RPMI8226 (cell line): ENCODE data around the gene PKP4.
"Not testable (repeated sequence)": the region's sequence is repeated elsewhere in the genome, so short reads cannot be mapped to it uniquely, and the experiment has no call there.

ENCODE experiments used
- DNase-seq: peaks from one replicate; pipeline ENCODE4 v3.0.0-alpha.2; 2015

The PKP4 gene

DNA sequence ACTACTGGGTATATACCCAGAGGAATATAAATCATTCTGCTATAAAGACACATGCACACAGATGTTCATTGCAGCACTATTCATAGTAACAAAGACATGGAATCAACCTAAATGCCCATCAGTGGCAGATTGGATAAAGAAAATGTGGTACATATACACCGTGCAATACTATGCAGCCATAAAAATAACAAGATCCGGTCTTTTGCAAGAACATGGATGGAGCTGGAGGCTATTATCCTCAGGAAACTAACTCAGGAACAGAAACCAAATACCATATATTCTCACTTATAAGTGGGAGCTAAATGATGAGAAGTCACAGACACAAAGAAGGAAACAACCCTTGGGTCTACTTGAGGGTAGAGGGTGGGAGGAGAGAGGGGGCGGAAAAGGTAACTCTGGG, 16.5 kb downstream of the PKP4 start:
- DNase-seq = not testable (repeated sequence)

DNA sequence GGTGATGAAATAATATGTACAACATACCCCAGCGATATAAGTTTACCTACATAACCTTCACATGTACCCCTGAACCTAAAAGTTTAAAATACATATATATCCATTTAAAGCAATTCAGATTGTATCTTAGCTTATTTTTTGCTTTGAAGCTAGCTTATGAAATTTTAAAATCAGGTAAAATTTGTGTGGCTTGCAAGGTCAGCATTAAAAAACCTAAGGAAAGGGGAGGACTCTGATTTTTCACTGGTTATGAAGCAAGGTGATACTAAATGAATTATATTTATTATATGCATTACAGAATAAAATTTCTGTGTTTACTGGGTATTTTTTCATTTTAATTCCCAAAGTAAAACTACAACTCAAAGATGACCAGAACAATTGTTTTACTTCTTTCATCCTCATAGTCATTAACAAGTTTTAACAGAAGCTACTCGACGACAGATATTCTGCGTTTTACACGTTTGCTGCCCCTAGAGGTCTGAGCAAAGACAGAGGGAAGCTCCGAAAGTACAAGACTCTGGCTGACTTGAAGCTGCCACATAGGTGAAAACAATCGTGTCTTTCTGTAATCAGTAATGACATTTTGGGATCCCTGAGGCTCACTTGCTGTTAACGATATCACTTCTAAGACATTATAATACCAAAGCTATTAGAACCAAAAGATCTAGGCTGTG, 17.1 kb downstream of the PKP4 start:
- DNase-seq = no peak

DNA sequence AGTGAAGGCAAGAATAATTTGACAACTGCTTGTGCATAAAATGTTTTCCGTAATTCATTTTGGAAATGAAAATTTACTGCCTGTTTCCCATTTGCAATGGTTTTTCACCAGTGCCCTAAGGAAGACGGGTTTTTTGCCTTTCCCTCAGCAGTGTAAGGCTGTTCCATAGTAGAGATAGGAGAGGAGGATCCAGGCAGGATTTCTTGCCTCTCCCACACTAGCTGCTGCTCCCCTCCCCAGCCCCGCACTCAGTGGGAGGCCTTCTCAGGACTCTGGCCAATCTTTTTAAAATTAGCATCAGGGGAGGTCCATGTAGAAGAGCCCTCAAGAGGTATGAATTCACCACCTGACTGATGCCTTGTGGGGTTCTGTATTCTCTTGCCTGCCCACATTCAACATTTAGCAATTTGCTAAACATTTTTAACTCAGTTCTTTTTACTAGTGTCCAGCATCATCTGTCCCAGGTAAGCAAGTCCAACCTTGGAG, 17.8 kb downstream of the PKP4 start:
- DNase-seq = not testable (repeated sequence)

DNA sequence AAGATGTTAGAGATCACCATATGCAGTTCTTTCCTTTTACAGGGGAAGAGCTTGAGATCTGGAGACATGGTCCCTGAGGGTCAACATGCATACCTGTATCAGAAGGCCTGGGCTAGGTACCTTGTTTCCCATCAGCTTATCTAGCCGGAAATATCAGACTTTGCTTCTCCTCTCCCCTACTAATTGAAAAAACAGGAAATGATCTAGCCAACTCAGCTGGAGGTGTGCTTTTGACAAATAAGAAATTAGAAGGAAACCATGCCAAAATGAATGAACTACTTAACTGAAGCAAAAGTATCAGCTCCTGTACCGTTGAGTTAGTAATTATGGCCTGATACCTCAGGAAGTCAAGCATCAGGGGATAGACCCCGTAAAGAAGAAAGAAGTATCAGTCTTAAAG, 20.4 kb downstream of the PKP4 start:
- no peak for DNase-seq

DNA sequence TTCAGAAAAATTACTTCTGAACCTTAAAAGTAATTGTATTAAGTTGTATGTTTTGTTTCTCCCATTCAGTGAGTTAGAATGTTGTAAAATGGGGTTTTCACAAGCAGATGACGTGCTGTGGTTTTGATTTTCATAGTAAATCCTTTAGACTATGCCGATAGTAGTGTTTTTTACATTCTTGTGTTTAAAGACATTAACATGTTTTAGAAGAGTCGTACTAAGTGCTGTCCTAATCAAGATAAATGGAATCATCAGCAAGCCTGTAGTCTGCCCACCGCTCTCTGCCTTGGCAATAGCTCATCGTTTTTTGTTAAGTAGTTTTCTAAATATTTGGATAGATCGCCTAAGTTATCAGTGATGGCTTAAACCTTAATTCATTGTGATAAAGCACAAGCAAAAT, 21.5 kb downstream of the PKP4 start:
- DNase-seq = no peak

DNA sequence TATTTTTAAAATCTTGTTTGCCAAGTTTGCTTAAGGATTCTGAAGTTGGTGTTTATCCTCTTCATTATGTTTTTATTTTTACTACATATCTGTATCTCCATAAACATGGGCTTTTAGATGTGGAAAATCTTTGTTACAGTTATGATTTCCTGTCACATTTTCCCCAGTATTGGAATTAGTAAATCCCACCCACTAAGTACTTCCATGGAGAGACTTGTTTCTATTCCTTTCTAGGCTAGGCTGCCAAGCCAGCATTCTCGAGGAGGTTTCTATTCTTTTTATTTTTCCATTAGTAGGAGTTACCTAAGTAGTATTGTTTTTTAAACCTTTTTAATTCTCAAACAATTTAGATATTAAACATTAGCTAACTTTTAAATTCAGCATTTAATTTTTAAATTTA, 22.1 kb downstream of the PKP4 start:
- DNase-seq = no peak

DNA sequence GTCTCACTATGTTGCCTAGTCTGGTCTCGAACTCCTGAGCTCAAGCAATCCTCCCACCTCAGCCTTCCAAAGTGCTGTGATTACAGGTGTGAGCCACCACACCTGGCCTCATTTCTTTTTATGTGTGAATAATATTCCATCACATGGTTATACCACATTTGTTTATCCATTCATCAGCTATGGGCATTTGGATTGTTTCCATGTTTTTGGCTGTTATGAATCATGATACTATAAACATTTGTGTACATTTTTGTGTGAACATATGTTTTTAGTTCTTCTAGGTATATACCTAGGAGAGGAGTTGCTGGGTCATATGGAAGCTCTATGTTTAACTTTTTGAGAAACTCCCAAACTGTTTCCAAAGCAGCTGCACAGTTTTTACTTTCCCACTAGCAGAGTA, 24.4 kb downstream of the PKP4 start:
- no peak for DNase-seq

DNA sequence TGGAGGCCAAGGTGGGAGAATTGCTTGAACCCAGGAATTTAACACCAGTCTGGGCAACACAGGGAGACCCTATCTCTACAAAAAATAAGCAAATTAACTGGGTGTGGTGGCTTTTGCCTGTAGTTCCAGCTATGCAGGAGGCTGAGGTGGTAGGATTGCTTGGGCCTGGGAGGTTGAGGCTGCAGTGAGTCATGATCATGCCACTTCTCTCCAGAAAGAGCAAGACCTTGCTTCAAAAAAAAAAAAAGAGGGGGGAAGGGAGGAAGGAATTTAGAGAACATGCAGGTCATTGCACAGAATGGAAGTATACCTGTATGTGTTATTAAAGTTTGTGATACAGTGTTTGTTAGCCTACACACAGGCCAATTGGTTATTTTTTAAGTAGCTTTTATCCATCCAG, 25.8 kb downstream of the PKP4 start:
- no peak for DNase-seq

DNA sequence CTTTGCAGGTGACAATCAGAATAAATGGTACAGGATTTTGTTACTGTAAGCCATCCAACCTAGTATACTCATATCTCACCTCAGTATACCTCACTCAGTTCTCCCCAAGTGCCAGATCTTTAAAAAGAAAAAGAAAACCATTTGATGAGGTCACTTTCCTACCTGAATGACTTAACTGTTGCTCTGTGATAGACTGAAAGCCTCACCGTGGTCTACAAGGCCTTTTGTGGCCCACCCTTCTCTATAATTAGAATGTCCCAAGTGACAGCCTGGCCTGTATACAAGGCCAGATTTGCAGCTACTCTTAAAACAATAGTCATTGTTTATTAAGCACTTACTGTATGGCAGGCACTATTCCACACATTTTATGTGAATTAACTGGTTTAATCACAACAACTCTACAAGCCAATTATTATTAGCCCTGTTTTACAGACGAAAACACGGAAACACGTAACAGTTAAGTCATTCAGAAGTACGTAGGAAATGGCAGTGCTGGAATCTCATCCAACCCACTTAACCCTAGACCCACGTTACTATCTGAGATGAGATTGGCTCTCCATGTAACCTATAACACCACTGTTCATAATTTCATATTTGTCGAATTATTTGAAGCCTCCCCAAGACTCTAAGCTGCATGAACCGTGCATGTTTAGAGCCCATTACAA, 28.3 kb downstream of the PKP4 start:
- DNase-seq = no peak

DNA sequence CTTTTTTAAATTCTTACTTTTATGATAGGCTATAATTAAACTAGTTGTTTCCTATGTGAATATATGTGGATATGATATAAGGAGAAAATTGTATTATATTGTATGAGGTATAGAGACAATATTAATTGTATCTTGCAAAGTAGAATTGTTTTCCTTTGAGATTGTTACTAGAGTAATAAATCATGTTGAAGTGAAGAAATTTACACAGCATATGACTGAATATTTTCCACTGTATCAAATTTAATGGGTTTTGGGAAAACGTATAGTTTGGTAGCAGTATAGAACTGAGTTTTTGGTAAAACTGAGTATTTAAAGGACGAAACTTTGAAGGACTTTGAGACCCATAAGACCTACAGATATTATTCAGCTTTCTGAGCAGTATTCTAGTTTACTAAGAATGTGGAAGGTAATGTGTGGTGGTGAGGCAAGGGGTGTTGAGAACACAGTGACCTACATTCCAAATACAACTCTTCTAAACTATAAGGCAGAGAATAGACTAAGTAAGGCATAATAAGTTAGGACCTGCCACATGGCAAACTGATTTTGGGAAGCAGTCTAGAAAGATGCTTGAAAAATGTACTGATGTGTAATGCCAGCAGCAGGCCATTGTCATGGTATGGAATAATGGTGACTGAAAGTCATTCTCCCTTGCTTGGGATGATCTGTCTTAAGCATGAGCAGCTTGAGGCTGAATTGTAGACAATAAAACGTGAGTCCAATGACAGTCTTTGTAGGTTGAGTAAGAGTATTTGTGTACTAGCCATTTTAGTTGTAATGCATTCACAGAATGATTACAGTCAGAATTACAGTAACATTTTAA, 29.6 kb downstream of the PKP4 start:
- DNase-seq = no peak

DNA sequence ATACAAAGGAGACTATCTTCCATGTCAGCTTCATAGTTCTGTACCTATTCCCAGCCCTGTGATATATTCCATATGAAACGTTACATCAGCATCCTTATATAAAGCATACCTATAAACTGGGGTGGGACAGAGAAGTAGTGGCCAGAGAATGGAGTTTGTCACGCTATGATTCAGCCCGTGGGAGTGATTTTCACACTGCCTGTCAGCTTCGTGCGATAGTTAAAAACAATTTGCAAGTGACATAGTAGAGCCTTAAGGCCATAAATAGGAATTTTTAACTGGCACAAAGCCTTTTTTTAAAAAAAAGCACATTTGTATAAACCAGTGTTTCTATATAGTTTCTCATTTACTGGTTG, 30.2 kb downstream of the PKP4 start:
- no peak for DNase-seq

DNA sequence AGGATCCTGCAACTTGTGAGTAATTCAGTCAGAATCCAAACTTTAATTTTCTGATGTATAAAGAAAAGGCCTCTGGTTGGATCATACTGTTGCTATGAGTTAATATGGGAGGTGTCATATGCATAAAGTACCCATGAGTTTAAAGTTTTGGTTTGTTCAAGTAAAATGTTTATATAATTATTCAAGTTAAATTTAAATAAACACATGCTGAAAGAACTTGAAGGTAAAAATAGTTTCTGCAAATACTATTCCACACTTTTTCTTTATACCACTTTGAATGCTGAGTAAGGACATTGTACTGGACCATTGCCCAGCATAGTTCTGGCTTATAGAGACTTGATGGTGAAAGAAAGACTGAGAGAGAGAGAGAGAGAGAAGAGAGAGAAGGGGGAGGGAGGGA, 30.7 kb downstream of the PKP4 start:
- peak; percentile 47 for DNase-seq

DNA sequence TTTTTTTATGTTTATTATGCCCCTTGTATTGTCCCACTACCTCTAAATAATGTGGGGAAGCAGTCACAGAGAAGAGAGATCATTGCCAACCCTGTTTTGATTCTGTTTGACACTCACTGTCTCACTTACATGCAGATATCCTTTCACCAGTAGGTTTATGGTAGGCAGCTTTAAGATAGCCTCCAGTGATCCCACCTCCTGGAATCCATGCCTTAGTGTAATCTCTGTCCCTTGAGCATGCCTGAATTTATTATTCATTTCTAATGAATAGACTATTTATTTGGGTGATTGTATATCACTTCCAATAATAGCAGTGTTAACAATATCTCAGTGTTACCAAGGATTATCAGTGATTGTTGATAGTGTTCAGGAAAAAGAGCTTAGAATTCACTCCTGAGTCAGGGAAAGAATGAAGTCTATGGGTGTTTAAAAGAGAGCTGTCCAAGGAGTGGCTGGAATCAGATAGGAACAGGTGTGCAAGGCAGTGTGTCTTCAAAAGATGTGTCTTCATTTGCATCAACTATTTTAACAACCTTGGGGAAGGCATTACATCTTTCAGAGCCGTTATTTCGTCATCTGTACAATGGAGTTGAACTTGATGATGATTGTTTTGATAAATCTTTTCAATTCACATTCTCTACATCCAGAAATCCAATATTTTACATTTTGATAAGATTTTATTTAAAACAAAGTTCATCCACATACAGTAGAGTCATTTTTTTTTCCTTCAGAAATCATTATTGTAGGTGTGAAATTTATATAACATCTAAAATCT, 31.9 kb downstream of the PKP4 start:
- DNase-seq = no peak

DNA sequence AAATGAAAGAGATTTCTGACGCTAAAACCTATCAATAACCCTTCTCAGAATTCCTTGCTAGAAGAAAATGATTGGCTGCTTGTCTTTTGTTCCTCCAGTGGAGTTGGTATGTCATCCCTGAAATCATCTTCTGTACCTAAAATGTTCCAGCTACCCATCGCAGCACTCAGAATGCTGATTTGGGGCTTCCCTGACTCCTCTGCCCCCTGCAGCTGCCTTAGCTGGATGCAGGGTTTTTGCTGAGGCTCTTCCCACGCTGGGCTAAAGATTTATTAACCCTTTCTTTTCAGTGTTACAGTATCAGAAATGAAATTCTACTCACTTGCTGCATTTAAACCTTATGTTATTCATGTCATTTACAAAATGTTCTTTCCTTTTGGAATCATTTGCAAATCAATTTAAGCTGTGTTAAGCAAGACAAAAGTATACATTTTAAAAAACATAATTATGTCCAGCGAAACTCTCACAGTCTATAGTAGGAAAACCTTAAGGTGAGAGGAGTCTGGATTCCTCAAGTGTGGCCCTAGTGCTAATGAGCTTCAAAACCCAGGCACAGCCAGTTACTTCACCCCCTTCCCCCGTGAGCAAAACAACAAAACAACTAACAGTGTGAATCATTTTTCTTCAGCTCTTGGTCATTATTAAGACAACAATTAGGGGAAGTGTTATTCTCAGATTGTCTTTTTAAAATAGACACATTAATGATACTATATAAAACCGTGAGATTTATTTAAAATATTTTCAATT, 32.8 kb downstream of the PKP4 start:
- no peak for DNase-seq

DNA sequence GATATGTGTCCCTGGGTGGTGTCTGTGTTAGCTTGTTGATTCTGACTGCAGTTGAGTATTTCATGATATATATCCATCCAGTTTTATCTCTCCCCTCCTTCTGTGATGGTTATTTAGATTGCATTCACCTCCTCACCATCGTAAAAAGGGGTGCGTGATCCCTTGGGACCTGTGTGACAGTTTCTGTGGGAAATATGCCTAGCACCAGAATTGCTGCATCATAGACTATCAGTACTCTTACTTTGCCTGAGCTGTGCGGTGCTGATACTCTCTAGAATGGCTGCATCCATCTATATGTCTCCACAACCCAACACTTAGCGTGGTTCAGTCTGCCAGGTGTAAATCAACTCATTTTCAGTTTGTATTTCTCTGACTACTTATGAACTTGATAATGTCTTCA, 34.3 kb downstream of the PKP4 start:
- DNase-seq = no peak

DNA sequence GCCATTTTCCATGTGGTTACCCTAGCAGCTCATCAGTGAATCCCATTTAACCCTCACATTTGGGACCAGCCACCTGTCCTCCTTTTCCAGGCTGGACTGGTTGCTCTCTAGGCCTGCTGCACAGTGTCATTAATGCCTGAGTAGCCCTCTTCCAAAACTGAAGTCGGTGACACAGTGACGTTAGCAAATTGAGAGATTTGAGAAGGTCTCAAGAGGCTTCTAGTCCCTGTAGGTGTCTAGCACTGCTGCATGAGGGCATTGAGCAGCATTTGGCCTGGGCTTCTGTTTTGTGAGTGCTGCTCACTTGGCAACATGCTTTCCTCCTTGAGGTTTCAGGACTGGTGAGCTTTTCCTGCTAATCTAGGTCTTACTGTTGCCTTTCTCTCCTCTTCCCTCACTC, 36.7 kb downstream of the PKP4 start:
- no peak for DNase-seq

DNA sequence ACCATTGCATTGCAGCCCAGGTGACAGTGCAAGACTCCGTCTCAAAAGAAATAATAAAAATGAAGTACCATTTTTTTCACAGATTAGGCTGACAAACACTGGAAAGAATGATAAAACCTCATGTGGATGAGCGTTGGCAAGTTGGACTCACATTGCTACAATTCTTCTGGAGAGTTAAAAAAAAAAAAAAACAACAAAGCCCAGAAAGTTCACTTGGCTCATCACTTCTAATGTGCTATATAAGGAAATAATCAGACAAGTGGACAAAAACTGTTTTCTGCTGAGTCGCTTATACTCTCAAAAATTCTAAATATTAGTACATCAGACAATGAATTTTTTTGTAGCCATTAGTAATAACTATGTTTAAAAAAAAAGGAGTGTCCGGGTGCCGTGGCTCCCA, 38.4 kb downstream of the PKP4 start:
- no peak for DNase-seq

DNA sequence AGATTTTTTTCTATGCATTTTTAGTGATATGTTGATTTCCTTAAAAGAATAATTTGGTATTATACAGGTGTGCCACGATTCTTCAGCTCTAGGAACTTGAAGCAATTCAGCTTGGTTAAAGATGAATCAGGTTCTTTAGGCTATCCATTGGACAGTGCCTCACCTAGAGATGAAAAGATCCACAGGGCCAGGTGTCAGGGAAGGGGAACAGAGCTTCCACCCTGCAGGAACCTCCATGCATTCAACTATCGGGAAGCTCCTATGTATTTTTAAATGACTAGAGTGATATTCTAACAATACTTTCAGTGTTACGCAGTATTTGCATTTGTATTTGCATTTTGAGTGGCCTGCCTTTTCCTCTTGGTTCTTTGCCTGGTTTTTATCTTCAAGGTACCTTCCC, 40.2 kb downstream of the PKP4 start:
- DNase-seq = no peak

DNA sequence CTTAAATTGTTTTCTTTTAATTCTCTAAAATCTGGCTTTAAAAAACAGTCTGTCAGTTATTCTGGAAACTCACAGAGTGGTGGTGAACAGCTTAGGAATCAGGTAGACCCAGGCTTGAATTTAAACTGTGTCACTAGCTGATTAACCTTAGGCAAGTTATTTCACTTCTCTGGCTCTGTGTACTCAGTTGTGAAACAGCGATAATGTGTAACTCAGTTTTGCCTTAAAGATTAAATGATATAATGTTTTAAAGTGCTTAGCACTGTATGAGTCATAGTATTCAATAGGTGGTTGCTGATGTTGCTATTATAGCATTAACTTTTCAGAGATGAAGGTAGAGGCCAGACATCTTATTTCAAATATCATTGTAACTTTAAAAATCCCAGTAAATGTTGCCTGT, 40.7 kb downstream of the PKP4 start:
- DNase-seq = no peak

DNA sequence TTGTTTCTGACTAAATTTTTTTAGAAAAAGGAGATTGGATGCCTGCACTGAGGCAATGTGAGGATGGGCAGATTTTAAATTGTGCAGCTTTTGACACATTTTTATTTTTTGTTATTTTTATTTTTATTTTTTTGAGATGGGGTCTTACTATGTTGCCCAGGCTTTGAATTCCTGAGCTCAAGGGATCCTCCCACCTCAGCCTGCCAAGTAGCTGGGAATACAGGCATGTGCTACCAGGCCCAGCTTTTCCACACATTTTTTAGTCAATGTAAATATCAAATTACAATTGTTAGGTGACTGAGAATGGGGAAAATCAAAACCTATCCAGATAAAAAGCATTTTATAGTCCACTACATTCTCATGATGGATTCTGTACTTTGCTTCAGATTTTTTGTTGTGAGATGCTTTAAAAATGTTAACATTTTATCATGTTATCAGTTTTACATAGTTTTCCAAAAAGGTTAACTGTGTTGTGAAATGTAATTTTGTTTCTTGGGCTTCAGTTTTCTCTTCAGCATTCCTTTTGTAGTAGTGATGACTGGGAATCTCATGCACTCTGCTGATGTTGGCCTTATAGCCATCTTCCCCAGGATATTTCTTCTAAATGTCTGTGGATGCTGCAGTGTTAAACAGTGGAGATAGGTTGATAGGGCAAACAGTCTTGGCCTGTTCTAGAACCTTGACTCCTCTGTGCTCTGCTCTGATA, 41.4 kb downstream of the PKP4 start:
- DNase-seq = no peak

DNA sequence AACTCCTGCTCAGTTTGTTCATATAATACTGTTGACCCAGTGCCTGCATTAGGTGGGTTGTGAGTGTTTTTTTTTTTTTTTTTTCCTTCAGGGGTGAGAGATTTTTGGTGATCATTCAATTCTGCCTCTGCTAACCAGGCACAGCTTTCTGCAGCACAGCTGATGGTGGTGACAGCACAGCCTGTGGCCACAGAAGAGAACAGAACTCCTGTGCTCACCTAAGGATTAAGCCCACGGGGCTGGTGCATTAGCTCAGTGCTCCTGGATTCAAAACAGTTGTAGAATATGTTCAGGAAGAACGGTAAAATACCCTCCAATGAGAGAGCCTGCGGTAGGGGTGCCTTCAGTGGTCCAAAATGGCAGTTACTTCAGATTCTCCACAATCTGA, 42.0 kb downstream of the PKP4 start:
- no peak for DNase-seq

DNA sequence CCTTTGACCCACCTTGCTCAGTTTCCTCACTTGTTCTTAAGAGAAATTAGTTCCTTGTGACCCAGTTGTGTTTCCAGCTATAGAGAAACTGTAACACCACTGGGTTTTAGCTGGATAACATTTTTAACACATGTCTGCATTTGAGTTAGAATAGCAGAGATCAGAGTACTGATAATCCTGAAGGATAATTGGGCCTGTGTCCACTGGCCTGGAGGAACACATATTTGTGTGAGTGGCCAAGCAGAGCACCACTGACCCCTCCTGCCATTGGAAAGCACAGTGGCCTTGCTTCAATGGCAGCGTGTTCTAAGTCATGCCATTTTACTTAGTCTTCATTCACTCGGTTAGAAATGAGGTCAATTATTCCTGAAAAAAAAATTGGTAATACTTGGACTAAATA, 42.6 kb downstream of the PKP4 start:
- DNase-seq = no peak
